WERI-Rb-1 (cell line): ENCODE results near the gene SMIM7.

Experiments
- DNase-seq: peaks from one replicate; pipeline ENCODE4 v3.0.0-alpha.2; 2020
- H3K27ac ChIP-seq: fragments of 250-450 bp; sonication (Bioruptor Pico); 2 replicates; pipeline ENCODE4 v1.5.1; 2020; ENCODE audit warnings: mild to moderate bottlenecking, moderate library complexity
- H3K27me3 ChIP-seq: fragments of 250-450 bp; sonication (Bioruptor Pico); 2 replicates; pipeline ENCODE4 v1.5.1; 2021; ENCODE audit warnings: mild to moderate bottlenecking, low read depth, moderate library complexity; ENCODE audit not compliant: insufficient read depth, severe bottlenecking
- H3K36me3 ChIP-seq: fragments of 250-450 bp; sonication (Bioruptor Pico); 2 replicates; pipeline ENCODE4 v1.5.1; 2020; ENCODE audit warnings: mild to moderate bottlenecking, moderate library complexity
- H3K4me3 ChIP-seq: 2 replicates; pipeline ENCODE4 v1.5.1; 2011; ENCODE audit warnings: low read depth, mild to moderate bottlenecking, control low read depth, low read length
- H3K9me3 ChIP-seq: fragments of 250-450 bp; sonication (Bioruptor Pico); 2 replicates; pipeline ENCODE4 v1.5.1; 2021; ENCODE audit warnings: mild to moderate bottlenecking, moderate library complexity; ENCODE audit not compliant: severe bottlenecking
- TF ChIP-seq, protein P1 (sequence below): IDR thresholded peaks from 2 replicates; pipeline ENCODE4 v1.5.1; 2011; ENCODE audit warnings: low read depth, mild to moderate bottlenecking, control low read depth, inconsistent platforms, low read length

SMIM7 gene

DNA sequence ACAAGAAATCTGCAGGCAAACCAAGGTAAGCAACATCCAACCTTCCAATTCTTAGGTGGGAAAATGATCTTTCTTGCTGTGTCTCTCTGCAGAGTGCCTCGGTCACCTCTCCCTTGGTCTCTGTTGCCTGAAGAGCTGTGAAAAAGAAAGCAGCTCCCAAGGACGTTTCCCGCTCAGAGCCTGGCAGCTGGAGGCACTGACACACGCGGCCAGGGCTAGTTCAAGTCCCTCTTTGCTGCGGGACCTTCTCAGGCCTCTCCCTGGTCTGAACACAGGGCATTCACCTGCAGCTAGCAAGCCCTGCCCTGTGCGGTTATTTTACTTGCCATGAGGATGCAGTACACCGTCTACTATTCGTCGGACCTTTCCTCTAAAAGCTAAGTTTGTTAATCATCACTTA, 35.7 kb downstream of the SMIM7 start:
- H3K9me3 ChIP-seq, result no peaks in the 10 kb centered on the region
- TF ChIP-seq, protein P1, sequence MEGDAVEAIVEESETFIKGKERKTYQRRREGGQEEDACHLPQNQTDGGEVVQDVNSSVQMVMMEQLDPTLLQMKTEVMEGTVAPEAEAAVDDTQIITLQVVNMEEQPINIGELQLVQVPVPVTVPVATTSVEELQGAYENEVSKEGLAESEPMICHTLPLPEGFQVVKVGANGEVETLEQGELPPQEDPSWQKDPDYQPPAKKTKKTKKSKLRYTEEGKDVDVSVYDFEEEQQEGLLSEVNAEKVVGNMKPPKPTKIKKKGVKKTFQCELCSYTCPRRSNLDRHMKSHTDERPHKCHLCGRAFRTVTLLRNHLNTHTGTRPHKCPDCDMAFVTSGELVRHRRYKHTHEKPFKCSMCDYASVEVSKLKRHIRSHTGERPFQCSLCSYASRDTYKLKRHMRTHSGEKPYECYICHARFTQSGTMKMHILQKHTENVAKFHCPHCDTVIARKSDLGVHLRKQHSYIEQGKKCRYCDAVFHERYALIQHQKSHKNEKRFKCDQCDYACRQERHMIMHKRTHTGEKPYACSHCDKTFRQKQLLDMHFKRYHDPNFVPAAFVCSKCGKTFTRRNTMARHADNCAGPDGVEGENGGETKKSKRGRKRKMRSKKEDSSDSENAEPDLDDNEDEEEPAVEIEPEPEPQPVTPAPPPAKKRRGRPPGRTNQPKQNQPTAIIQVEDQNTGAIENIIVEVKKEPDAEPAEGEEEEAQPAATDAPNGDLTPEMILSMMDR, result no peak
- H3K27me3 ChIP-seq, result no peaks in the 10 kb centered on the region
- peaks cover 34% of the 10 kb centered on the region for H3K36me3 ChIP-seq
- H3K4me3 ChIP-seq, result no peak overlapping the region
- no peak overlapping the region for H3K27ac ChIP-seq
- DNase-seq, result no peak

DNA sequence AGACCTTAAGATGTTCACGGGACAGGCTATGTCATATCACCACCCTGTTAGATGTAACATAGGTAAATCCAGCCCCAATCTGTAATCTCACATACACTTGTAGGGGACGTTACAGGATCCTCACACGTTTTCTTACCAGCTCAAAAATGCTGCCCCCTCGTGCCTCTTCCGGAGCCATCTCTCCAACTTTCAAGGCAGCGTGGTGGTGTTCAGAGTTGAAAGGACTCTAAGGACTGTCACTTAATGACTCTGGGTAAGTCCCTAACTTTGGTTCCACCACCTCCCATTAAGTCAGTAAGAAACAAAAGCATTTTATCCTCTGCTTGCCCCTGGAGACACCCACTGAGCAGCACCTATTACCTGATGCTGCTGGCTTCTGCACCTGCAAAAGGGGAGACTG, 36.4 kb downstream of the SMIM7 start:
- H3K27ac ChIP-seq, result no peak overlapping the region
- no peaks in the 10 kb centered on the region for H3K27me3 ChIP-seq
- DNase-seq, result no peak
- TF ChIP-seq, protein P1, result no peak
- H3K9me3 ChIP-seq, result no peaks in the 10 kb centered on the region
- H3K4me3 ChIP-seq, result no peak overlapping the region
- peaks cover 33% of the 10 kb centered on the region for H3K36me3 ChIP-seq

DNA sequence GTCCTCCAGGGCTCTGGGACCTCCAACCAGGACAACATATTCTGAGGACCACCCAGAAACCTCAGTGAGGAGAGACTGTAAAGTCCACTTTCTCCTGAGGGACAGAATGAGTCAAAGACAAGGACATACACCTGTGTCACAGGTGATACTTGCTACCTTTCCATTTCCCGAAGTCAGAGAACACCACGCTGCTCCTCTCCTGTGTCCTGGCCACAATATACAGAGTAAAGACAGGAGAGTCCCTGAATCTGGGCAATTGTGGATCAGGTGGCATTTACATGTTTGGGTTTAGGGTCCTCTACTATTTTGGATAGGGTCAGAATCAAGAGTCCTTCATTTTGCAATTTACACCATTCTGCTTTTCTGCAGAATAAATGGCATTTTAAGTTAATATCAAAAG, 36.9 kb downstream of the SMIM7 start:
- no peaks in the 10 kb centered on the region for H3K9me3 ChIP-seq
- no peak overlapping the region for H3K4me3 ChIP-seq
- no peak overlapping the region for H3K27ac ChIP-seq
- peaks cover 32% of the 10 kb centered on the region for H3K36me3 ChIP-seq
- H3K27me3 ChIP-seq, result no peaks in the 10 kb centered on the region
- TF ChIP-seq, protein P1, result no peak
- no peak for DNase-seq

DNA sequence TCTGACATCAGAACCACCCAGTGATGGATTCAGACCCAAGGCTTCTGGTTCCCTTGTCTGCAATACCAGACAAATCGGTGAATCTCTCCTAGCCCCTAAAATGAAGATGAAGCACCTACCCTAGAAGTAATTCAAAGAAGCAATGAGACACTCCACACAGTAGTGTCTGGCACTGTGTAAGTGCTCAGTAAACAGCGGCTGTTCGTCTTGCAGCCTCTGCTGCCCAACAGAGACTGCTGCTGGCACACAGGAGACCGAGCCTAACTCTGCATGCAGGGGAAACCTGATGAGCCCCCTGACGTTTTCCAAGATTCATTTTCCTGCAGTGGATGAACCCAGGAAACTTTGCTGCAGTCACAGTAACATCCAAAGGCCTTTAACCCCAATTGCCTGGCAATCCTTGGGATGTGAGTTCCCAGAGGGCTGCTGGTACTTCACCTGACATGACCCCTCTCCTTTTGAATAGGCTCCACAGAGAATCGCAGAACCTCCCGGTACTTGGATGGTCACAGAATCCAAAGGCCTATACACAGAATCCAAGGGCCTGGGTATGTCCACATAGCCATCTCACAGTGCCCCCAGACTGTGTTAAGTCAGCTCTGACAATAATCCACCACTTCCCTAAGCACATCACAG, 38.7 kb downstream of the SMIM7 start:
- no peak overlapping the region for H3K27ac ChIP-seq
- H3K9me3 ChIP-seq, result no peaks in the 10 kb centered on the region
- TF ChIP-seq, protein P1, result no peak
- DNase-seq, result no peak
- H3K36me3 ChIP-seq, result peaks cover 29% of the 10 kb centered on the region
- no peak overlapping the region for H3K4me3 ChIP-seq
- no peaks in the 10 kb centered on the region for H3K27me3 ChIP-seq

DNA sequence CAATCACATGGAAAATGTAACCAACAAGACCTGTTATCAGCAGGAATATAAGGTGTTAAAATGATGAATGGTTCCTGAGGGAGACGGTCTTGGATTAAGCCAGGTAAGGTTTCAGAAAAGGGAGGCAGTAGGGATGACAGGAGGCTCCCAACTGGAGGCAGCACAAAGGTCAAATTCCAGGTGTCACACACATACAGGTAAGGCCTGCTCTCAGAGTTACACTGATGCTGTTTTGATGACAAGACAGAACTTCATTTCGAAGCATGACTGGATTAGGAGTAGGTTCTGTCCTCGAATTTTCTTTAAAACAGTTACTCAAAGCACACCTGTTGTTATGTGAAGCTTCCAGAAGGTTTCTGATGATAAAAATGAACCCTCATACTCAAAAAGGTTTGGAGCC, 39.4 kb downstream of the SMIM7 start:
- Histone ChIP-seq H3K27ac (no peak overlapping the region), H3K4me3 (no peak overlapping the region), H3K27me3 (no peaks in the 10 kb centered on the region), H3K36me3 (peaks cover 22% of the 10 kb centered on the region), H3K9me3 (no peaks in the 10 kb centered on the region)
- TF ChIP-seq, protein P1, result no peak
- no peak for DNase-seq

DNA sequence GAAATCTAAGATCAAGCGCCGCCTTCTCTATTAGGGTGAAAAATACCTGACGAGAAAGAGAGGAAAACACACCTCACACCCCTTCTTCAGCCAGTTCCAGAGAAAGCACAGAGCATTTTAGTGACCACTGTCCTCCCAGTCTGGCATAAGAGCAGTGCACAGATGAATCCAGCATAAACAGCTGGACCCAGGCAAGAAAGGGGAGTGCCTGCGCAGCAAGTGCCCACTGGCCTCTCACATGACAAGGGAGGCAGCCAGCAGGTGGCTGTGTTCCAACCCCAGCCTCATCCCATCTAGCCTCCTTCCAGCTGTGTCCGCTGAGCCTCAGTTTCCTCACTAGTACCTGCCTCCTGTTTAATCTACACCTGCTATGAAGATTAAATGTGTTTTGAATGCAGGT, 39.9 kb downstream of the SMIM7 start:
- Histone ChIP-seq H3K4me3 (no peak overlapping the region), H3K27ac (no peak overlapping the region), H3K27me3 (no peaks in the 10 kb centered on the region), H3K9me3 (no peaks in the 10 kb centered on the region), H3K36me3 (peaks cover 16% of the 10 kb centered on the region)
- TF ChIP-seq, protein P1, result no peak
- DNase-seq, result no peak
